Testis (tissue), 3 donors: Measurements from ENCODE around the gene SNX1. TPM values are rescaled to one million over a fixed set of nuclear protein-coding genes. Genes with fewer than 3 reads are reported as not detected.
"Not testable (repeated sequence)": the region's sequence is repeated elsewhere in the genome, so short reads cannot be mapped to it uniquely, and the experiment has no call there.

Experiments
- DNase-seq: peaks from one replicate; pipeline ENCODE4 v3.0.0-alpha.2; 2019
- H3K27ac ChIP-seq, 2 donors: fragments of 200-600 bp; sonication (generic); one replicate each; pipeline ENCODE4 v1.5.1; 2019
- H3K27me3 ChIP-seq: fragments of 200-600 bp; sonication (generic); one replicate; pipeline ENCODE4 v1.5.1; 2019
- H3K36me3 ChIP-seq: fragments of 200-600 bp; sonication (generic); one replicate; pipeline ENCODE4 v1.5.1; 2017; ENCODE audit warnings: low read depth; ENCODE audit errors: missing control alignments
- H3K4me1 ChIP-seq: fragments of 200-600 bp; sonication (generic); one replicate; pipeline ENCODE4 v1.5.1; 2019
- H3K4me3 ChIP-seq, 2 donors: fragments of 200-600 bp; sonication (generic); one replicate each; pipeline ENCODE4 v1.5.1; 2017 to 2019
- H3K9me3 ChIP-seq: fragments of 200-600 bp; sonication (generic); one replicate; pipeline ENCODE4 v1.5.1; 2017
- POLR2A ChIP-seq: fragments of 450-650 bp; IDR thresholded peaks from one replicate; pipeline ENCODE4 v1.6.1; 2017; ENCODE audit warnings: antibody characterized with exemption, mild to moderate bottlenecking, moderate library complexity
- WGBS, 2 donors: methylation state at CpG; one replicate each; pipeline ENCODE4 v1.1.5; 2018; 5-methylcytosine and 5-hydroxymethylcytosine counted together
- intact Hi-C: fragments of 100-400 bp; cut with DNase I; formaldehyde crosslinking; loops from one replicate; pipeline ENCODE4 v1.15.1; 2023; ENCODE audit warnings: low total_unique reads
- polyA plus RNA-seq: library from polyadenylated mRNA; stranded (reverse); fragments of 350-450 nt; fragmentation: Illumina TruSeq; extraction: RNeasy Lipid Tissue Mini Kit (QIAGEN cat#74804); gene quantifications from one replicate; pipeline ENCODE4 v1.2.3, GENCODE V29; 2014; ENCODE audit warnings: low read depth, low replicate concordance; ENCODE audit not compliant: insufficient read depth
- total RNA-seq, 2 donors: library from RNA; depleted of rRNA; stranded (reverse); fragments of >200 nt; gene quantifications; one replicate each; pipeline ENCODE4 v1.2.3, GENCODE V29; 2016
- TF ChIP-seq, protein P1 (sequence below), 3 experiments: fragments of 450-650 bp in 2 of 3; fragments of 200-600 bp in 1 of 3; sonication (generic) in 1 of 3; IDR thresholded peaks; one replicate each; pipeline ENCODE4 v1.5.1; 2016 to 2019; ENCODE audit warnings: antibody characterized with exemption in 3 of 3, mild to moderate bottlenecking in 2 of 3, moderate library complexity in 1 of 3

The SNX1 gene
- total and polyA plus RNA-seq, 3 donors from 2014 or later, result 79.1 to 93.1 (median 86.0) TPM

DNA sequence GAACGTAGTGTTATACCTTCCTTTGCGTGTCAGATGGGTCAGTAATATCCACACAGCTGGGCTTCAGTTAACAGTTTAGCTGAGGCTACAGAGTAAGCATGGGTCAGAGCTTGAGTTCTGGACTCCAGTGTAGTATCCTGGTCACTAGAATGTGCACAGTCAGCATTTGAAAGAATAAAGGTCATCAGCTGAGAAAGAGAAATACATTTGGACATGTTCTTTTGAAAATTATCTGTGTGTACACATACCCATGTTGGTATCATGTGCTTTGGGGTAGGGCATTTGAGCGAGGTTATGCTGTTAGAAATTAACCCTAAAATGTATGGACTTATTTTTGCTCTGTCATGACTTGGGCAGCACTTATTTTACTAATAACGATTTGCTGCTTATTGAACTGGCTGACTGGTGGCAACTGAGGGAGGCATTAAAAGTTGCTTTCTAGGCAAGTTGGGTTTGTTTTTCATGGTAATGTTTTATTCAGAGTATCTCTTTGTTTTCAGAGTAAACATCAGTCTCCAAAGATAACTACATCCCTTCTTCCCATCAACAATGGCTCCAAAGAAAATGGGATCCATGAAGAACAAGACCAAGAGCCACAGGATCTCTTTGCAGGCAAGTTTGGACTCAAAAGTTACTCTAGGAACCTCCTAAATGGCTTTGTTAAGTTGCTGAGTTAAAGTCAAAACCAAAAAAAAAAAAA lies 16.4 kb downstream of the SNX1 start:
- H3K4me1 ChIP-seq, result peaks cover 6% of the 10 kb centered on the region
- H3K36me3 ChIP-seq, result no peaks in the 10 kb centered on the region
- H3K9me3 ChIP-seq, result no peaks in the 10 kb centered on the region
- H3K4me3 ChIP-seq, result no peak overlapping the region
- H3K27ac ChIP-seq, result no peak overlapping the region
- WGBS, 2 donors, result 58 to 61% methylated on average over 4 of the region's 4 CpGs
- H3K27me3 ChIP-seq, result no peaks in the 10 kb centered on the region
- intact Hi-C loops, result no loop called here
- no peak for DNase-seq
- no peak for TF ChIP-seq POLR2A
- TF ChIP-seq, protein P1, sequence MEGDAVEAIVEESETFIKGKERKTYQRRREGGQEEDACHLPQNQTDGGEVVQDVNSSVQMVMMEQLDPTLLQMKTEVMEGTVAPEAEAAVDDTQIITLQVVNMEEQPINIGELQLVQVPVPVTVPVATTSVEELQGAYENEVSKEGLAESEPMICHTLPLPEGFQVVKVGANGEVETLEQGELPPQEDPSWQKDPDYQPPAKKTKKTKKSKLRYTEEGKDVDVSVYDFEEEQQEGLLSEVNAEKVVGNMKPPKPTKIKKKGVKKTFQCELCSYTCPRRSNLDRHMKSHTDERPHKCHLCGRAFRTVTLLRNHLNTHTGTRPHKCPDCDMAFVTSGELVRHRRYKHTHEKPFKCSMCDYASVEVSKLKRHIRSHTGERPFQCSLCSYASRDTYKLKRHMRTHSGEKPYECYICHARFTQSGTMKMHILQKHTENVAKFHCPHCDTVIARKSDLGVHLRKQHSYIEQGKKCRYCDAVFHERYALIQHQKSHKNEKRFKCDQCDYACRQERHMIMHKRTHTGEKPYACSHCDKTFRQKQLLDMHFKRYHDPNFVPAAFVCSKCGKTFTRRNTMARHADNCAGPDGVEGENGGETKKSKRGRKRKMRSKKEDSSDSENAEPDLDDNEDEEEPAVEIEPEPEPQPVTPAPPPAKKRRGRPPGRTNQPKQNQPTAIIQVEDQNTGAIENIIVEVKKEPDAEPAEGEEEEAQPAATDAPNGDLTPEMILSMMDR (IDR thresholded peaks at IDR 0.05), result no peak

DNA sequence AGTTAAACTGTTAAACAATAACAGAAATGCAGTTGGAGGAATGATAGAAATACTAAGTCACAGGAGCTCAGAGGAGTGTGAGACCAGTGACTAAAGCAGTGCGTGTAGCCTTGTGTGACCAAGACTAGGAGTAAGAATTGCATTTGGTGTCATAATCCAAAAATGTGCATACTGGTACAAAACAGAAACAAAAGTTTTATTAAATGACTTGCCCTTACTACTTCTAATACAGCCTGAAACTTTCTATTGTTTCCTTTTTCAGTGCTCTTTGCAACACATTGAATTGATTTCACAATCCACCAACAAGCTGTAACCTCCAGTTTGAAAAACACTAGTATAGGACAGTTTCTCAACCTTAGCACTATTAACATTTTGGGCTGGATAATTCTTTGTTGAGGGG lies 17.1 kb downstream of the SNX1 start:
- Histone ChIP-seq H3K4me1 (peaks cover 6% of the 10 kb centered on the region), H3K4me3 (no peak overlapping the region), H3K27ac (no peak overlapping the region), H3K36me3 (no peaks in the 10 kb centered on the region), H3K27me3 (no peaks in the 10 kb centered on the region), H3K9me3 (no peaks in the 10 kb centered on the region)
- no peak for DNase-seq
- WGBS, 2 donors, result 92 to 97% methylated on average over 1 of the region's 1 CpG
- no peak for TF ChIP-seq POLR2A
- TF ChIP-seq, protein P1 (IDR thresholded peaks at IDR 0.05), result no peak
- intact Hi-C loops, result no loop called here

GRCh38 chr15:64117759-64118487 lies 22.1 kb downstream of the SNX1 start:
- 90 to 97% methylated on average over 5 of the region's 5 CpGs for WGBS, 2 donors

GRCh38 chr15:64120322-64120721 lies 24.5 kb downstream of the SNX1 start:
- H3K4me1 ChIP-seq, H3K27ac ChIP-seq, H3K36me3 ChIP-seq, H3K27me3 ChIP-seq, H3K4me3 ChIP-seq, H3K9me3 ChIP-seq, intact Hi-C loops, DNase-seq: not testable (repeated sequence)
- 95 to 98% methylated on average over 2 of the region's 2 CpGs for whole genome bisulfite sequencing, 2 donors

More at GRCh38 chr15:64117759-64118487, 22.1 kb downstream of the SNX1 start:
- Histone ChIP-seq H3K4me3 (no peak overlapping the region), H3K4me1 (no peaks in the 10 kb centered on the region), H3K27me3 (no peaks in the 10 kb centered on the region), H3K36me3 (no peaks in the 10 kb centered on the region), H3K9me3 (no peaks in the 10 kb centered on the region), H3K27ac (no peak overlapping the region)
- DNase-seq, result no peak
- TF ChIP-seq, protein P1 (IDR thresholded peaks at IDR 0.05), result no peak
- no peak for TF ChIP-seq POLR2A
- intact Hi-C loops, result no loop called here

- no peak for DNase-seq
- Histone ChIP-seq H3K27me3 (no peaks in the 10 kb centered on the region), H3K27ac (no peak overlapping the region), H3K4me3 (no peak overlapping the region), H3K36me3 (no peaks in the 10 kb centered on the region), H3K4me1 (no peaks in the 10 kb centered on the region), H3K9me3 (no peaks in the 10 kb centered on the region)
- 73 to 74% methylated on average over 4 of the region's 4 CpGs for WGBS, 2 donors
- intact Hi-C loops, result no loop called here
- TF ChIP-seq, protein P1 (IDR thresholded peaks at IDR 0.05), result no peak
- TF ChIP-seq POLR2A, result no peak
These were observed 25.8 kb downstream of the SNX1 start for GRCh38 chr15:64121614-64122013.
